Psoas muscle (tissue), 8 donors: ENCODE data around the gene CD99. TPM values are rescaled to one million over a fixed set of nuclear protein-coding genes. Genes with fewer than 3 reads are reported as not detected.
A peak's percentile ranks its signal among the peaks of the same experiment; 100 is the strongest.
"Not testable (repeated sequence)": the region's sequence is repeated elsewhere in the genome, so short reads cannot be mapped to it uniquely, and the experiment has no call there.

Experiments
- ATAC-seq, 4 donors: fragments of 200-7000 bp; cut with Tn5 transposase; one replicate each; pipeline ENCODE4 v1.9.1; 2020; ENCODE audit warnings: moderate library complexity in 3 of 4, mild to moderate bottlenecking in 2 of 4
- DNase-seq, 2 donors: peaks; one replicate each; pipeline ENCODE4 v3.0.0-alpha.2; 2020
- H3K27ac ChIP-seq: fragments of 200-600 bp; one replicate; pipeline ENCODE4 v1.8.0; 2022
- H3K27me3 ChIP-seq, 3 donors: fragments of 200-600 bp in 1 of 3; one replicate each; pipeline versions ENCODE4 v1.6.1 to v1.8.0; 2013 to 2022; ENCODE audit warnings: low read length in 2 of 3, mild to moderate bottlenecking in 2 of 3, moderate library complexity in 1 of 3; ENCODE audit not compliant: insufficient read depth in 3 of 3
- H3K36me3 ChIP-seq, 2 donors: fragments of 200-600 bp in 1 of 2; one replicate each; pipeline versions ENCODE4 v1.6.1 to v1.8.0; 2013 to 2022; ENCODE audit warnings: low read depth in 1 of 2, mild to moderate bottlenecking in 1 of 2, moderate library complexity in 1 of 2; ENCODE audit not compliant: insufficient read depth in 1 of 2
- H3K4me1 ChIP-seq: fragments of 200-600 bp; one replicate; pipeline ENCODE4 v1.8.0; 2022
- H3K4me3 ChIP-seq: fragments of 200-600 bp; one replicate; pipeline ENCODE4 v1.8.0; 2022; ENCODE audit warnings: mild to moderate bottlenecking
- H3K9me3 ChIP-seq: fragments of 200-600 bp; one replicate; pipeline ENCODE4 v1.8.0; 2022
- WGBS, 3 donors: extraction: QIAGEN DNeasy Blood & Tissue Kit; methylation state at CpG; one replicate each; pipeline versions ENCODE4 v1.1.6 to v1.1.7; 2013; 5-methylcytosine and 5-hydroxymethylcytosine counted together
- intact Hi-C, 2 donors: fragments of 100-400 bp; cut with DNase I; formaldehyde crosslinking; loops; one replicate each; pipeline versions ENCODE4 v1.11.0 to v1.14.2; 2022
- polyA plus RNA-seq, 3 donors: library from polyadenylated mRNA; stranded (reverse); fragments of 200-250 nt; gene quantifications; one replicate each; pipeline ENCODE4 v1.2.3, GENCODE V29; 2013
- total RNA-seq, 4 donors: library from RNA; stranded (reverse); fragmentation: NEBNext Ultra II Directional in 2 of 4; extraction: Animal tissue kit (Norgen Biotek cat#: 25700) in 2 of 4; gene quantifications; one replicate each; pipeline versions ENCODE4 v1.2.1 to v1.2.4, GENCODE V29; 2021 to 2023
- TF ChIP-seq, protein P1 (sequence below): fragments of 200-600 bp; IDR thresholded peaks from one replicate; pipeline ENCODE4 v1.8.0; 2022; ENCODE audit warnings: antibody characterized with exemption
- donor health status: healthy with polysubstance abuse.
- donor health status: DM: no; HTN: no; CAD: no; lungs with moderate emphysema.
- donor health status: Bipolar disorder and iron deficiency.
- donor health status: healthy.
- donor health status: DM: yes; HTN: yes; CAD: no.
- donor health status: DM: no; HTN: no; CAD: no.
- donor health status: DM: no; HTN: no; CAD: no.
- donor health status: DM: yes; HTN: yes; CAD: no.

The CD99 gene
- total and polyA plus RNA-seq, 7 donors, result 118 to 239 (median 128) TPM

DNA sequence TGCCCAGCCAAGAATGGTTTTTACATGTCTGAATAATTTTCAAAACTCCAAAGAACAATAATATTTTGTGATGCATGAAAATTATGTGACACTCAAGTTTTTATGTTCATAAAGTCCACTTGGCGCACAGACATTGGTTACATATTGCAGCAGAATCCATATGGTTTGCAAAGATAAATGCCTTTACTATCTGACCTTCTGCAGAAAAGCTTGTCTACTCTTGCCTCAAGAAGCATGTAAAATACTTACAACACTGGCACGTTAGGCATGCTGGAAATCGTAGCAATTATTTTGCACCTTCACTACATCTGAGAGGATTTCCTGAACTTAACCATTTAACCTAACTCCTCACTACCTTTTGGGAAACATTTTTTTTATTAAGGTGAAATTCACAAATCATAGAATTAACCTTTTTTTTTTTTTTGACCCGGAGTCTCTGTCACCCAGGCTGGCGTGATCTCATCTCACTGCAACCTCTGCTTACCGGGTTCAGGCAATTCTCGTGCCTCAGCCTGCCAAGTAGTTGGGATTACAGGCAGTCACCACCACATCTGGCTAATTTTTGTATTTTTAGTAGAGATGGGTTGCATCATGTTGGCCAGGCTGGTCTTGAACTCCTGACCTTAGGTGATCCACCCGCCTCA, 57.2 kb downstream of the CD99 start:
- peaks cover 0 to under 1% of the 10 kb centered on the region in 2 donors for H3K36me3 ChIP-seq
- WGBS, 3 donors, result 50 to 59% (median 50%) methylated on average over 8 of the region's 8 CpGs
- no peak overlapping the region for H3K27ac ChIP-seq
- H3K9me3 ChIP-seq, result no peaks in the 10 kb centered on the region
- no peak overlapping the region for H3K4me3 ChIP-seq
- DNase-seq (no peak), ATAC-seq (no peak)
- peaks cover 0 to 4% (median 0%) of the 10 kb centered on the region in 3 donors for H3K27me3 ChIP-seq
- intact Hi-C loops, result no loop called here
- TF ChIP-seq, protein P1, sequence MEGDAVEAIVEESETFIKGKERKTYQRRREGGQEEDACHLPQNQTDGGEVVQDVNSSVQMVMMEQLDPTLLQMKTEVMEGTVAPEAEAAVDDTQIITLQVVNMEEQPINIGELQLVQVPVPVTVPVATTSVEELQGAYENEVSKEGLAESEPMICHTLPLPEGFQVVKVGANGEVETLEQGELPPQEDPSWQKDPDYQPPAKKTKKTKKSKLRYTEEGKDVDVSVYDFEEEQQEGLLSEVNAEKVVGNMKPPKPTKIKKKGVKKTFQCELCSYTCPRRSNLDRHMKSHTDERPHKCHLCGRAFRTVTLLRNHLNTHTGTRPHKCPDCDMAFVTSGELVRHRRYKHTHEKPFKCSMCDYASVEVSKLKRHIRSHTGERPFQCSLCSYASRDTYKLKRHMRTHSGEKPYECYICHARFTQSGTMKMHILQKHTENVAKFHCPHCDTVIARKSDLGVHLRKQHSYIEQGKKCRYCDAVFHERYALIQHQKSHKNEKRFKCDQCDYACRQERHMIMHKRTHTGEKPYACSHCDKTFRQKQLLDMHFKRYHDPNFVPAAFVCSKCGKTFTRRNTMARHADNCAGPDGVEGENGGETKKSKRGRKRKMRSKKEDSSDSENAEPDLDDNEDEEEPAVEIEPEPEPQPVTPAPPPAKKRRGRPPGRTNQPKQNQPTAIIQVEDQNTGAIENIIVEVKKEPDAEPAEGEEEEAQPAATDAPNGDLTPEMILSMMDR, result no peak
- H3K4me1 ChIP-seq, result no peaks in the 10 kb centered on the region

DNA sequence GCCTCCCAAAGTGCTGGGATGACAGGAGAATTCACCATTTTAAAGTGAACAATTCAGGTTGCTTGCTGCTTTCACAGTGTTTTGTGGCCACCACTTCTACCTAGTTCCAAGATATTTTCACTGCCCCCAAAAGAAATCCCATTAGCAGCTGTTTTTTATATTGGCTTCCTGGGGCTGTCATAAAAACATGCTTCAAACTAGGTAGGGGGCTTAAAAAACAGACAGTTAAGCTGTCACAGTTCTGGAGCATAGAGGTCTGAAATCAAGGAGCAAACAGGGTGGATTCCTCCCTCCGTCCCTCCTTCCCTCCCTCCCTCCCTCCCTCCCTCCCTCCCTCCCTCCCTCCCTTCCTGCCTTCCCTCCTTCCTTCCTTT, 57.7 kb downstream of the CD99 start:
- intact Hi-C loops, result no loop called here
- ATAC-seq, result no peak
- WGBS, 3 donors, result 18 to 67% (median 21%) methylated on average over 1 of the region's 1 CpG

DNA sequence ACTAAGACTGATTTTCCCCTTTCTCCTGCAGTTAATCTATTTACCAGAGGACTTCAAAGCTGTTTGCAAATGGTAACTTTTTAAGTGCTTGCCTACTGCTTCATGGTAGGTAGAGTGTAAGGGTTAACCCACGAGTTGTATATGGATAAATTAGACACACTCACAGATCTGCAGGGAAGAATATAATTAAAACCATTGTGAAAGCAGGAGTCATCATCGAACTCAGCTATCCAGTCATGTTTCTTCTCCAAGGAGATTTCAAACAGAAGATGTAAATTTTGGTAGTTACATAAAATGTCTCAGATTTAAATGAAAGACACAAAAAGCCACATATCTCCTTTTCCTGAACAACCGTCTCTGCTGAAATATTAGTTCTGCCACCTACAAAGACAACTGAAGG, 60.2 kb downstream of the CD99 start:
- Histone ChIP-seq H3K4me3 (no peak overlapping the region), H3K27ac (no peak overlapping the region), H3K4me1 (no peaks in the 10 kb centered on the region), H3K9me3 (no peaks in the 10 kb centered on the region), H3K36me3 (no peaks in the 10 kb centered on the region), H3K27me3 (peaks cover 0 to 9% (median 0%) of the 10 kb centered on the region in 3 donors)
- intact Hi-C loops, result no loop called here
- DNase-seq (no peak), ATAC-seq (no peak)
- TF ChIP-seq, protein P1, result no peak
- 27 to 36% (median 28%) methylated on average over 3 of the region's 3 CpGs for WGBS, 3 donors

More for the DNA sequence above, 57.7 kb downstream of the CD99 start:
- TF ChIP-seq, protein P1, result no peak
- Histone ChIP-seq H3K4me1 (no peaks in the 10 kb centered on the region), H3K36me3 (no peaks in the 10 kb centered on the region), H3K9me3 (no peaks in the 10 kb centered on the region), H3K27me3 (peaks cover 0 to 4% (median 0%) of the 10 kb centered on the region in 3 donors), H3K4me3 (no peak overlapping the region), H3K27ac (no peak overlapping the region)
- DNase-seq, result no peak

DNA sequence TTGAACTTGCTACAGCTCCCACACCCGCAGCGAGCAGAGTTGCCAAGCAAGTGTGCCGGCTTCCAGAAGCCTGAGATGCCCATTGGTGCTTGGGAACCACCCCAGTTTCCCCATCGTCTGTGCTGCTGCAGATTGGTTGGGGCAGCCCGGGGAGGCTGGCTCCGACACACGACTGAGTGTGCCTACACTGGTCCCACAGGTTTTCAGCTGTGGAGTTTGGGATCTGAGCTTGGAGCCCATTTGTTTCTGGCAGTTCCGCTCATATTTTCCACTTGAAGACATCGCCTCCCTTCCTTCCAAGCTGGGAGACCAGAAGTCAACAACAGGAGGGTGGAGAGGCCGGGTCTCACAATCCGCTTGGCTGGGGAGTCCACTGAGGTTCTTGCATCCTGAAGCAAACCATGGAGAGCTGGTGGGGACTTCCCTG, 60.8 kb downstream of the CD99 start, which contains the start of gene XG:
Gene XG (plus strand): TSS at position 167 of the 427 bp plus-strand sequence. CDS start 235 bp downstream, at position 402.
- H3K9me3 ChIP-seq, H3K4me1 ChIP-seq, H3K27ac ChIP-seq, H3K4me3 ChIP-seq, H3K27me3 ChIP-seq, H3K36me3 ChIP-seq, intact Hi-C loops: not testable (repeated sequence)
- DNase-seq (peak; percentile 61 to 66), ATAC-seq (peak in 3 of 4 donors; percentile 38 to 45 (median 44))
- 25 to 37% (median 27%) methylated on average over 11 of the region's 11 CpGs for WGBS, 3 donors

DNA sequence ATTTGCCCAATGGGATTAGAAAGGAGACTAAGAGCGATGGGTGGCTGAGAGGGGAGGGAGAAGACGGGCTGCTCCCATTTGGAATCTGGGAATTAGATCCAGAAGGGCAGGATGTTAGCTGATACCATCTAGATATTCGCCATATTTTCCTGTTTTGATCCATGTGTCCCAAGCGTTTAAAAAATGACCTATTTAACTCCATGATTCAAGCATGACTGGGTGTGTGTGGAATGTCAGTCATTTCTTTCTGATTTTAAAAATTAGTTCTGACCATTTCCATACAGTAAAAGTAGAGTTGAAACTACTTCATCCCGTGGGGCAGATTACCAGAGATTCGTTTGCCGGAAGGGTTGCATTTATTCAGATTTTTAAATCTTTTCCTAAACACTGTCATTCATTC, 61.3 kb downstream of the CD99 start:
- H3K27me3 ChIP-seq, H3K4me3 ChIP-seq, DNase-seq, intact Hi-C loops, H3K36me3 ChIP-seq, H3K4me1 ChIP-seq, ATAC-seq, H3K27ac ChIP-seq, H3K9me3 ChIP-seq: not testable (repeated sequence)
- whole genome bisulfite sequencing, 3 donors, result 36 to 42% (median 38%) methylated on average over 5 to 6 of the region's 7 CpGs

DNA sequence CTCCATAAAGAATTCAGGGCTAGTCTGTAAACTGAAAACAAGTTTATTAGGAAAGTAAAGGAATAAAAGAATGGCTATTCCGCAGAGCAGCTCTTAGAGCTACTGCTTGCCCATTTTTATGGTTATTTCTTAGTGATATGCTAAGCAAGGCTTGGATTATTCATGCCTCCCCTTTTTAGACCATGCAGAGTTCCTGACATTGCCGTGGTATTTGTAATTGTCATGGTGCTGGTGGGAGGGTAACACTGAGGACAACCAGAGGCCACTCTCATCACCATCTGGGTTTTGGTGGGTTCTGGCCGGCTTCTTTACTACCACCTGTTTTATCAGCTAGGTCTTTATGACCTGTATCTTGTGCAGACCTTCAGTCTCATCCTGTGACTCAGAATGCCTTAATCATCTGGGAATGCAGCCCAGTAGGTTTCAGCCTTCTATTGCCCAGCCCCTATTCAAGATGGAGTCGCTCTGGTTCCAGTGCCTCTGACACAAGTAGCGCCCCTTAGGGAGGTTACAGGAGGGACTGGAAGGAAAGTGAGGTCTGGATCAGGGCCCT, 64.1 kb downstream of the CD99 start:
- H3K9me3 ChIP-seq, ATAC-seq, intact Hi-C loops, H3K36me3 ChIP-seq, H3K4me3 ChIP-seq, H3K4me1 ChIP-seq, H3K27ac ChIP-seq, H3K27me3 ChIP-seq, DNase-seq: not testable (repeated sequence)
- 51 to 70% (median 55%) methylated on average over 4 to 5 of the region's 5 CpGs for WGBS, 3 donors
